H9 (cell line): ENCODE measurements around the gene PTER. TPM values are rescaled to one million over a fixed set of nuclear protein-coding genes. Genes with fewer than 3 reads are reported as not detected.

Source experiments
- DNase-seq: peaks from one replicate; pipeline ENCODE4 v3.0.0-alpha.2; 2017
- H2AFZ ChIP-seq: one replicate; pipeline ENCODE4 v1.6.1; 2013; ENCODE audit warnings: mild to moderate bottlenecking, low read length, control low read depth, moderate library complexity
- H2AK5ac ChIP-seq: 2 replicates; pipeline ENCODE4 v1.6.1; 2013; ENCODE audit warnings: low read length, control low read depth, mixed read lengths; ENCODE audit not compliant: insufficient read length
- H2BK120ac ChIP-seq: one replicate; pipeline ENCODE4 v1.6.1; 2013; ENCODE audit warnings: low read depth, mild to moderate bottlenecking, low read length, control low read depth, inconsistent platforms; ENCODE audit not compliant: poor library complexity, severe bottlenecking
- H2BK12ac ChIP-seq: 2 replicates; pipeline ENCODE4 v1.6.1; 2013; ENCODE audit warnings: low read length, control low read depth, mixed read lengths, low read depth; ENCODE audit not compliant: insufficient read length
- H2BK15ac ChIP-seq: 2 replicates; pipeline ENCODE4 v1.6.1; 2013; ENCODE audit warnings: low read depth, low read length, control low read depth
- H2BK20ac ChIP-seq: one replicate; pipeline ENCODE4 v1.6.1; 2013; ENCODE audit warnings: low read depth, mild to moderate bottlenecking, low read length, control low read depth, inconsistent platforms; ENCODE audit not compliant: poor library complexity, severe bottlenecking
- H2BK5ac ChIP-seq: 2 replicates; pipeline ENCODE4 v1.6.1; 2013; ENCODE audit warnings: low read length, control low read depth, mixed read lengths; ENCODE audit not compliant: insufficient read length
- H3K14ac ChIP-seq: 2 replicates; pipeline ENCODE4 v1.6.1; 2013; ENCODE audit warnings: low read length, control low read depth; ENCODE audit not compliant: insufficient read depth
- H3K18ac ChIP-seq: 2 replicates; pipeline ENCODE4 v1.6.1; 2013; ENCODE audit warnings: low read depth, mild to moderate bottlenecking, mixed read lengths, low read length, control low read depth; ENCODE audit not compliant: insufficient read length
- H3K23ac ChIP-seq: 2 replicates; pipeline ENCODE4 v1.6.1; 2013; ENCODE audit warnings: low read length, control low read depth, mixed read lengths, low read depth; ENCODE audit not compliant: insufficient read length
- H3K23me2 ChIP-seq: 2 replicates; pipeline ENCODE4 v1.6.1; 2013; ENCODE audit warnings: low read depth, mild to moderate bottlenecking, mixed read lengths, low read length, control low read depth; ENCODE audit not compliant: insufficient read length, poor library complexity, severe bottlenecking
- H3K27ac ChIP-seq: 2 replicates; pipeline ENCODE4 v1.5.1; 2013; ENCODE audit warnings: low read length, control low read depth, mixed read lengths, low read depth; ENCODE audit not compliant: insufficient read length
- H3K27me3 ChIP-seq: 2 replicates; pipeline ENCODE4 v1.6.1; 2013; ENCODE audit warnings: low read length, control low read depth, inconsistent platforms; ENCODE audit not compliant: insufficient read depth
- H3K4ac ChIP-seq: 2 replicates; pipeline ENCODE4 v1.6.1; 2013; ENCODE audit warnings: low read depth, mild to moderate bottlenecking, control low read depth, inconsistent platforms, low read length, moderate library complexity
- H3K4me1 ChIP-seq: 2 replicates; pipeline ENCODE4 v1.6.1; 2013; ENCODE audit warnings: low read length, control low read depth, inconsistent platforms; ENCODE audit not compliant: insufficient read depth
- H3K4me2 ChIP-seq: 2 replicates; pipeline ENCODE4 v1.6.1; 2013; ENCODE audit warnings: low read length, control low read depth, mixed read lengths; ENCODE audit not compliant: insufficient read length, insufficient read depth
- H3K56ac ChIP-seq: 2 replicates; pipeline ENCODE4 v1.6.1; 2013; ENCODE audit warnings: low read depth, mild to moderate bottlenecking, mixed read lengths, low read length, control low read depth; ENCODE audit not compliant: insufficient read length
- H3K79me1 ChIP-seq: 2 replicates; pipeline ENCODE4 v1.6.1; 2013; ENCODE audit warnings: low read depth, mild to moderate bottlenecking, moderate library complexity, low read length, control low read depth, inconsistent platforms; ENCODE audit not compliant: insufficient read depth, poor library complexity, severe bottlenecking
- H3K79me2 ChIP-seq: 2 replicates; pipeline ENCODE4 v1.6.1; 2013; ENCODE audit warnings: low read length, control low read depth, inconsistent platforms; ENCODE audit not compliant: insufficient read depth
- H3K9ac ChIP-seq: 2 replicates; pipeline ENCODE4 v1.6.1; 2013; ENCODE audit warnings: low read length, control low read depth, mixed read lengths; ENCODE audit not compliant: insufficient read length; ENCODE audit errors: extremely low read depth
- H3K9me3 ChIP-seq: one replicate; pipeline ENCODE4 v1.6.1; 2013; ENCODE audit warnings: low read depth, low read length, inconsistent platforms; ENCODE audit not compliant: control insufficient read depth
- H3T11ph ChIP-seq: one replicate; pipeline ENCODE4 v1.6.1; 2013; ENCODE audit warnings: mild to moderate bottlenecking, low read length, control low read depth, inconsistent platforms
- H4K20me1 ChIP-seq: one replicate; pipeline ENCODE4 v1.6.1; 2013; ENCODE audit not compliant: control insufficient read depth, insufficient read length, insufficient read depth
- H4K5ac ChIP-seq: 2 replicates; pipeline ENCODE4 v1.6.1; 2013; ENCODE audit warnings: low read depth, mild to moderate bottlenecking, mixed read lengths, low read length, control low read depth; ENCODE audit not compliant: insufficient read length
- H4K8ac ChIP-seq: replicated peaks from 2 replicates; pipeline ENCODE4 v1.6.1; 2013; ENCODE audit warnings: low read length, control low read depth, mixed read lengths, low read depth; ENCODE audit not compliant: insufficient read length
- H4K91ac ChIP-seq: 2 replicates; pipeline ENCODE4 v1.6.1; 2013; ENCODE audit warnings: low read depth, mild to moderate bottlenecking, moderate library complexity, mixed read lengths, low read length, control low read depth; ENCODE audit not compliant: insufficient read length
- H3K27ac Mint-ChIP-seq, 3 experiments: 2 replicates in 2 of 3; 3 replicates in 1 of 3; pipeline ENCODE4 v1.8.0; 2020 to 2021; ENCODE audit warnings: mixed read lengths in 3 of 3, mild to moderate bottlenecking in 1 of 3, moderate library complexity in 1 of 3
- H3K27me3 Mint-ChIP-seq: 2 replicates; pipeline ENCODE4 v1.8.0; 2021; ENCODE audit warnings: low read depth, mild to moderate bottlenecking, moderate library complexity, mixed read lengths
- H3K36me3 Mint-ChIP-seq, 3 experiments: 2 replicates in 2 of 3; 3 replicates in 1 of 3; pipeline ENCODE4 v1.8.0; 2020 to 2021; ENCODE audit warnings: low read depth in 3 of 3, mixed read lengths in 3 of 3; ENCODE audit not compliant: insufficient read depth in 1 of 3
- H3K4me1 Mint-ChIP-seq, 2 experiments: 2 replicates each; pipeline ENCODE4 v1.8.0; 2020; ENCODE audit warnings: mixed read lengths in 2 of 2
- H3K4me3 Mint-ChIP-seq, 2 experiments: 2 replicates in 1 of 2; 3 replicates in 1 of 2; pipeline ENCODE4 v1.8.0; 2020 to 2021; ENCODE audit warnings: mild to moderate bottlenecking in 2 of 2, mixed read lengths in 2 of 2, moderate library complexity in 1 of 2
- H3K9me3 Mint-ChIP-seq, 2 experiments: 2 replicates in 1 of 2; 3 replicates in 1 of 2; pipeline ENCODE4 v1.8.0; 2020; ENCODE audit warnings: mild to moderate bottlenecking in 2 of 2, mixed read lengths in 2 of 2, moderate library complexity in 1 of 2
- CTCF ChIP-seq: fragments of 200-600 bp; sonication (generic); conservative IDR thresholded peaks from 3 replicates; pipeline ENCODE4 v1.8.0; 2021; ENCODE audit warnings: antibody characterized with exemption, mild to moderate bottlenecking
- WGBS: extraction: QIAGEN DNeasy Blood & Tissue Kit; methylation state at CpG from one replicate; pipeline ENCODE4 v1.1.7; 2013; ENCODE audit warnings: missing lambda C conversion rate, low lambda C conversion rate, mixed read lengths; ENCODE audit not compliant: insufficient read length; ENCODE audit errors: extremely low coverage; 5-methylcytosine and 5-hydroxymethylcytosine counted together
- total RNA-seq: library from RNA; stranded (reverse); gene quantifications from 2 replicates; pipeline ENCODE4 v1.2.1, GENCODE V29; 2021

Gene PTER
- total RNA-seq, 1 experiment from 2014 or later = 10.1 TPM

- H3K9me3 Mint-ChIP-seq = no peaks in the 10 kb centered on the region; a peak in 3 of 5 replicates
- no peak for TF ChIP-seq CTCF
Measured at GRCh38 chr10:16547973-16548372, 111.2 kb downstream of the PTER start.

More at GRCh38 chr10:16547973-16548372, 111.2 kb downstream of the PTER start:
- no peak overlapping the region for H3K56ac ChIP-seq
- no peaks in the 10 kb centered on the region for H3K79me2 ChIP-seq
- no peak for DNase-seq
- H3K4me1 ChIP-seq = no peaks in the 10 kb centered on the region
- no peaks in the 10 kb centered on the region for H3K23me2 ChIP-seq
- no peak overlapping the region for H2BK120ac ChIP-seq
- H3K4me1 Mint-ChIP-seq = peaks cover 3 to 5% of the 10 kb centered on the region in 2 experiments; a peak in 1 of 4 replicates
- H3K23ac ChIP-seq = no peak overlapping the region
- no peak overlapping the region for H4K8ac ChIP-seq
- peaks cover 8% of the 10 kb centered on the region for H3K27me3 Mint-ChIP-seq
- H2AK5ac ChIP-seq = no peak overlapping the region
- H3K14ac ChIP-seq = no peak overlapping the region
- no peak overlapping the region for H2AFZ ChIP-seq
- H3K4ac ChIP-seq = no peak overlapping the region
- no peak overlapping the region for H3K4me3 Mint-ChIP-seq
- H3T11ph ChIP-seq = no peak overlapping the region
- no peak overlapping the region for H4K91ac ChIP-seq
- no peaks in the 10 kb centered on the region for H3K9me3 ChIP-seq
- H3K36me3 Mint-ChIP-seq = no peaks in the 10 kb centered on the region
- no peak overlapping the region for H2BK15ac ChIP-seq
- H3K27ac ChIP-seq = no peak overlapping the region
- H3K18ac ChIP-seq = no peak overlapping the region
- H3K79me1 ChIP-seq = no peaks in the 10 kb centered on the region
- no peak overlapping the region for H2BK12ac ChIP-seq
- no peak overlapping the region for H4K5ac ChIP-seq
- no peak overlapping the region for H2BK20ac ChIP-seq
- no peak overlapping the region for H3K4me2 ChIP-seq
- WGBS = no CpG with 5 or more reads among the region's 4 CpGs
- H3K27me3 ChIP-seq = no peaks in the 10 kb centered on the region
- no peaks in the 10 kb centered on the region for H4K20me1 ChIP-seq
- no peak overlapping the region for H3K9ac ChIP-seq
- no peak overlapping the region for H3K27ac Mint-ChIP-seq
- H2BK5ac ChIP-seq = no peak overlapping the region
